ENCODE results near the gene ONECUT2.

DNA sequence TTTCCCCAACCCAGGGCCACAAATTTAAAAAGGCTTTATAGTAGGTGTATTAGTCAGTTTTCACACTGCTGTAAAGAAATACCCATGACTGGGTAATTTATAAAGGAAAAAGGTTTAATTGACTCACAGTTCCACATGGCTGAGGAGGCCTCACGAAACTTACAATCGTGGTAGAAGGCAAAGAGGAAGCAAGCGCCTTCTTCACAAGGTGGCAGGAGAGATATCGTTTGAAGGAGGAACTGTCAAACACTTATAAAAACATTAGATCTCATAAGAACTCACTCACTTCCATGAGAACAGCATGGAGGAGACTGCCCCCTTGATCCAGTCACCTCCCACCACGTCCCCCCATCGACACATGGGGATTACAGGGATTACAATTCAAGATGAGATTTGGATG is 80.9 kb downstream of the ONECUT2 start:
- TF ChIP-seq CTCF (conservative IDR thresholded peaks at IDR 0.05 in 1 of 2, IDR thresholded peaks at IDR 0.05 in 1 of 2; ENCODE audit: extremely low read depth in 1 of 2, insufficient read depth in 1 of 2, low read depth in 1 of 2, low read length in 2 of 2) (no peak), EZH2 (IDR thresholded peaks at IDR 0.05; ENCODE audit: borderline replicate concordance, low read length) (no peak)

All from mammary epithelial cell (primary cell).